Measurements from ENCODE around the gene FAM83G.

DNA sequence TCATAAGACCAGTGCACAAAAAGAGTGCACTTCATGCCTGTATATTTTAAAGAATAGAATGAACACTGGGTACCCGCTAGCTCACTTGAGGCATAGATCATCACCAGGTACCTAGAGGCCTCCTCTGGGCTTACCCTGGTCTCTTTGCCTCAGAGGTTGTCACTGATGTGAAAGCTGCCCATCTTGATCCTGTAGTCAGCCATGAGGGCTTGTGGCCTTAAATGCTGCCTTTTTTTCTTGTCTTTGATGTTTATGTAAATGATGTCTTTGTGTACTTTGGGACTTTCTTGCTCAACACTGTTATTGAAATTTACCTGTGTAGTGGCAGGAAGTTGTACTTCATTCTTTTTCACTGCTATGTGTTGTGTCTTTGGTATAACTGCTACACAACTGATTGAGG is 79.4 kb downstream of the FAM83G start:
- TF ChIP-seq, protein P1, sequence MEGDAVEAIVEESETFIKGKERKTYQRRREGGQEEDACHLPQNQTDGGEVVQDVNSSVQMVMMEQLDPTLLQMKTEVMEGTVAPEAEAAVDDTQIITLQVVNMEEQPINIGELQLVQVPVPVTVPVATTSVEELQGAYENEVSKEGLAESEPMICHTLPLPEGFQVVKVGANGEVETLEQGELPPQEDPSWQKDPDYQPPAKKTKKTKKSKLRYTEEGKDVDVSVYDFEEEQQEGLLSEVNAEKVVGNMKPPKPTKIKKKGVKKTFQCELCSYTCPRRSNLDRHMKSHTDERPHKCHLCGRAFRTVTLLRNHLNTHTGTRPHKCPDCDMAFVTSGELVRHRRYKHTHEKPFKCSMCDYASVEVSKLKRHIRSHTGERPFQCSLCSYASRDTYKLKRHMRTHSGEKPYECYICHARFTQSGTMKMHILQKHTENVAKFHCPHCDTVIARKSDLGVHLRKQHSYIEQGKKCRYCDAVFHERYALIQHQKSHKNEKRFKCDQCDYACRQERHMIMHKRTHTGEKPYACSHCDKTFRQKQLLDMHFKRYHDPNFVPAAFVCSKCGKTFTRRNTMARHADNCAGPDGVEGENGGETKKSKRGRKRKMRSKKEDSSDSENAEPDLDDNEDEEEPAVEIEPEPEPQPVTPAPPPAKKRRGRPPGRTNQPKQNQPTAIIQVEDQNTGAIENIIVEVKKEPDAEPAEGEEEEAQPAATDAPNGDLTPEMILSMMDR (IDR thresholded peaks at IDR 0.05): no peak
- TF ChIP-seq POLR2A (IDR thresholded peaks at IDR 0.05): no peak
